Measurements from ENCODE around the gene NCAM2.

Gene NCAM2

DNA sequence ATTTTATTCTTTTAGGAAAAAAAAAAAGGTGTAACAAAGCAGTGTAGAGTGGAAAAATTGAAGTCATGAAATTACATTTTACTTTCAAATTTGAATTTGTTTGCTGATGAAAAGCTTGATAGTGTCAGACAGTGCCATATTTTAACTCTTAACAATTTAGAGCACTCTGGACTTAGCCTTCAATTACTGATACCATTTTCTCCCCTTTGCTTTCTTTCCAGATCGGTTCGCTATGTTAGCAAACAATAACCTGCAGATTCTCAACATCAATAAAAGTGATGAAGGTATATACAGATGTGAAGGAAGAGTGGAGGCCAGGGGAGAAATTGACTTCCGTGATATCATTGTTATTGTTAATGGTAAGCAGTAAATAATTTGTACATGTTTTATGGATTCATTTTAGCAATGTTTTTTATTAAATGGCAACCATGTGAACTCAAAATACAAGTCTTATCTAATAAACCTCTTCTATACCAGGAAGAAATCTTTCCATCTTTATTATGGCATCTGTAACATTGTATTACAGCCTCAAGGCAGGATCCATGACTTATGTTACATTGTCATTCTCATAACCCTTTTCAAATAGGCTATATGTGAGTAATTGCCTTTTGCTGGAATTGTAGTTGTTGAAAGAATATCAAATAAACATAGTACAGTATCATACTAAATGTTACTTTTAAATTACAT, 293.8 kb downstream of the NCAM2 start:
- Histone ChIP-seq H3K4me3 (no peak overlapping the region), H3K9me3 (no peaks in the 10 kb centered on the region), H3K4me1 (no peaks in the 10 kb centered on the region), H3K36me3 (no peaks in the 10 kb centered on the region), H3K27ac (no peak overlapping the region), H3K27me3 (no peaks in the 10 kb centered on the region)
- intact Hi-C loops (cut with DNase I; ENCODE audit: low total_unique reads), result no loop called here
- DNase-seq, result no peak
- TF ChIP-seq, protein P1, sequence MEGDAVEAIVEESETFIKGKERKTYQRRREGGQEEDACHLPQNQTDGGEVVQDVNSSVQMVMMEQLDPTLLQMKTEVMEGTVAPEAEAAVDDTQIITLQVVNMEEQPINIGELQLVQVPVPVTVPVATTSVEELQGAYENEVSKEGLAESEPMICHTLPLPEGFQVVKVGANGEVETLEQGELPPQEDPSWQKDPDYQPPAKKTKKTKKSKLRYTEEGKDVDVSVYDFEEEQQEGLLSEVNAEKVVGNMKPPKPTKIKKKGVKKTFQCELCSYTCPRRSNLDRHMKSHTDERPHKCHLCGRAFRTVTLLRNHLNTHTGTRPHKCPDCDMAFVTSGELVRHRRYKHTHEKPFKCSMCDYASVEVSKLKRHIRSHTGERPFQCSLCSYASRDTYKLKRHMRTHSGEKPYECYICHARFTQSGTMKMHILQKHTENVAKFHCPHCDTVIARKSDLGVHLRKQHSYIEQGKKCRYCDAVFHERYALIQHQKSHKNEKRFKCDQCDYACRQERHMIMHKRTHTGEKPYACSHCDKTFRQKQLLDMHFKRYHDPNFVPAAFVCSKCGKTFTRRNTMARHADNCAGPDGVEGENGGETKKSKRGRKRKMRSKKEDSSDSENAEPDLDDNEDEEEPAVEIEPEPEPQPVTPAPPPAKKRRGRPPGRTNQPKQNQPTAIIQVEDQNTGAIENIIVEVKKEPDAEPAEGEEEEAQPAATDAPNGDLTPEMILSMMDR (IDR thresholded peaks at IDR 0.05), result no peak

DNA sequence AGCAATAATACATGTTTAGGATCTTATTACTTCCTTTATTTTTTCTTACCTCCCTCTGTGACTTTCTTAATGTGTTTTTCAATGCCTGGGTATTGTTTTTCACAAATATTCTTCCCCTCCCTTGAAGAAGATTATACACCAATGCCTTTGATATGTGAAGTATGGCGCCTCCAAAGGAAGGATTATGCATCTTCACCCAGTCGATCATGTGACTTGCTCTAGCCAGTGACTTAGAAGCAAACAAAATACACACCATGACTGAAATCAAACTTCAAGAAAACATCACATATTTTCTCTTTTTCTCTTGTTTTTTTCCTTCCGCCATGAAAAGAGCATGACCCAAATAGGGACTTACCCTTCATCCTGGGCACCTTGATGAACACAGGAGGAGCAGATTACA, 297.1 kb downstream of the NCAM2 start:
- H3K4me3 ChIP-seq, result no peak overlapping the region
- H3K9me3 ChIP-seq, result no peaks in the 10 kb centered on the region
- TF ChIP-seq, protein P1 (IDR thresholded peaks at IDR 0.05), result no peak
- no peaks in the 10 kb centered on the region for H3K27me3 ChIP-seq
- H3K4me1 ChIP-seq, result no peaks in the 10 kb centered on the region
- no peaks in the 10 kb centered on the region for H3K36me3 ChIP-seq
- no peak overlapping the region for H3K27ac ChIP-seq
- intact Hi-C loops (cut with DNase I; ENCODE audit: low total_unique reads), result no loop called here
- DNase-seq, result no peak

DNA sequence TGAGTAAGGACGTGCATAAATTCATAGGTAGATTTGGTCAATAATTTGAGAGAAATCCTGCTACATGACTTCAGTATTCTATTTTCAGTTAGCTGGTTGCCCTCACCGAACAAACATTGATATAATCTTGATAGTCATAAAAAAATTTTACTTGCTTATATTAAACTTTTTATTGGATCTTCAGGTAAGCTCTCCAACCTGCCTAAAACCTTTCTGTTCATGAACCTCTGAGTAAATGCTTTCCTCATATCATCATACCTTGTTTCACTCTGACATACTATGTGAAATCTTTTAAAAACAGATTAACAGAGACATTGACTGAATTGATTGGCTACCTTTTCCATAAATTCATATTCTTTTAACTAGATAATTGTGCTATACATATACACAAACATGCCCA, 299.0 kb downstream of the NCAM2 start:
- H3K36me3 ChIP-seq, result no peaks in the 10 kb centered on the region
- H3K4me3 ChIP-seq, result no peak overlapping the region
- no peaks in the 10 kb centered on the region for H3K27me3 ChIP-seq
- no peak for DNase-seq
- TF ChIP-seq, protein P1 (IDR thresholded peaks at IDR 0.05), result no peak
- H3K27ac ChIP-seq, result no peak overlapping the region
- intact Hi-C loops (cut with DNase I; ENCODE audit: low total_unique reads), result no loop called here
- H3K9me3 ChIP-seq, result no peaks in the 10 kb centered on the region
- H3K4me1 ChIP-seq, result no peaks in the 10 kb centered on the region

GRCh38 chr21:21301013-21301412, 302.8 kb downstream of the NCAM2 start:
- H3K9me3 ChIP-seq, result no peaks in the 10 kb centered on the region
- no peak for DNase-seq
- TF ChIP-seq, protein P1 (IDR thresholded peaks at IDR 0.05), result no peak
- H3K4me1 ChIP-seq, result no peaks in the 10 kb centered on the region
- H3K27ac ChIP-seq, result no peak overlapping the region
- H3K4me3 ChIP-seq, result no peak overlapping the region
- no peaks in the 10 kb centered on the region for H3K36me3 ChIP-seq
- no peaks in the 10 kb centered on the region for H3K27me3 ChIP-seq
- intact Hi-C loops (cut with DNase I; ENCODE audit: low total_unique reads), result no loop called here

DNA sequence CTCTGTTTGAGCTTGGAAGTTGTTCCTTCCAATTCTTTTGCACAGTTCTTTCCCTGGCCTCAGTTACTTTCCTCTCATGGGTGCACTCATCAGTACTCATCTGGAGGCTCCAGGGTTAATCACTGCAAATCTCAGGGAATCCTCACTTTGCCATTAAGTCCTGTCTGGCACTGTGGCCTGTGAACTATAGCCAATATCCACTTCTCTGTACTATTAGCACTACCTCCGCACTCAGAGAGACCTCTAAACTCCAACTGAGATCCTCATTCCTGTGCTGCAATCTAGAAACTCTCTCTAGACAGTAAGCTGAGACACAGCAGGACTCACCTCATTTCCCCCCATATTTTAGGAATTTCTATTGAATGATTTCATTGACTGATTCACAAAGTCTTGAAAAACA, 311.3 kb downstream of the NCAM2 start:
- Histone ChIP-seq H3K4me1 (no peaks in the 10 kb centered on the region), H3K27ac (no peak overlapping the region), H3K36me3 (no peaks in the 10 kb centered on the region), H3K4me3 (no peak overlapping the region), H3K9me3 (no peaks in the 10 kb centered on the region), H3K27me3 (no peaks in the 10 kb centered on the region)
- intact Hi-C loops (cut with DNase I; ENCODE audit: low total_unique reads), result no loop called here
- TF ChIP-seq, protein P1 (IDR thresholded peaks at IDR 0.05), result no peak
- no peak for DNase-seq

DNA sequence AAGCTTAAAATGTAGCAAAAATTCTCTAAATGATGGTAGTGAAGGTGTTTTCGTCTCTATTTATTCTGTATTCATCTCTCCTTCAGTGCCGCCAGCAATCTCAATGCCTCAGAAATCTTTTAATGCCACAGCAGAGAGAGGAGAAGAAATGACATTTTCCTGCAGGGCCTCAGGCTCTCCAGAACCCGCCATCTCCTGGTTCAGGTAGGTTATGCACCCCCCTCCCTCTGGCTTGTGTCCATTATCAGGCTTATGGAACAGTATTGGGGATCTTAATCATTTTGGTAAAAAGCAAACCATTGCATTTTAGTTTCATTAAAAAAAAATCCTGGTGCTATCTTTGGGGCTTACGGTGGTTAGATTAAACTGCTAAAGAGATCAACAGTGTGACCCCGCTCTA, 326.1 kb downstream of the NCAM2 start:
- no peaks in the 10 kb centered on the region for H3K4me1 ChIP-seq
- no peak overlapping the region for H3K4me3 ChIP-seq
- no peak for DNase-seq
- no peaks in the 10 kb centered on the region for H3K9me3 ChIP-seq
- H3K27ac ChIP-seq, result no peak overlapping the region
- no peaks in the 10 kb centered on the region for H3K27me3 ChIP-seq
- intact Hi-C loops (cut with DNase I; ENCODE audit: low total_unique reads), result no loop called here
- no peaks in the 10 kb centered on the region for H3K36me3 ChIP-seq
- TF ChIP-seq, protein P1 (IDR thresholded peaks at IDR 0.05), result no peak

All from tibial artery (tissue), 4 donors.